Left lobe of liver (tissue), 2 donors: ENCODE results near the gene SLC22A23. TPM values are rescaled to one million over a fixed set of nuclear protein-coding genes. Genes with fewer than 3 reads are reported as not detected.
A peak's percentile ranks its signal among the peaks of the same experiment; 100 is the strongest.

Experiments
- ATAC-seq: fragments of 200-7000 bp; cut with Tn5 transposase; one replicate; pipeline ENCODE4 v1.9.1; 2020; ENCODE audit warnings: mild to moderate bottlenecking, moderate library complexity
- DNase-seq: peaks from one replicate; pipeline ENCODE4 v3.0.0-alpha.2; 2020; ENCODE audit warnings: low spot score
- total RNA-seq: library from RNA; stranded (reverse); gene quantifications from one replicate; pipeline ENCODE4 v1.2.1, GENCODE V29; 2021
- donor health status: DM: no; HTN: no; CAD: no; lungs with moderate emphysema.
- donor health status: DM: no; HTN: yes; CAD: no.

Gene SLC22A23
- total RNA-seq, 1 donor from 2014 or later: 16.9 TPM

GRCh38 chr6:3408665-3409064, 48.2 kb downstream of the SLC22A23 start:
- no peak for DNase-seq
- ATAC-seq: no peak

GRCh38 chr6:3407840-3408239, 49.0 kb downstream of the SLC22A23 start:
- no peak for DNase-seq
- no peak for ATAC-seq

- ATAC-seq: no peak
- DNase-seq: no peak
These were observed 49.7 kb downstream of the SLC22A23 start for GRCh38 chr6:3406891-3407809.

- DNase-seq: peak; percentile 73
- peak; percentile 61 for ATAC-seq
These were observed 50.5 kb downstream of the SLC22A23 start for GRCh38 chr6:3406362-3406821.

GRCh38 chr6:3405679-3406078, 51.2 kb downstream of the SLC22A23 start:
- DNase-seq (no peak), ATAC-seq (peak; percentile 14)

GRCh38 chr6:3405182-3405518, 51.7 kb downstream of the SLC22A23 start:
- no peak for DNase-seq
- ATAC-seq: no peak

GRCh38 chr6:3403238-3404173, 53.3 kb downstream of the SLC22A23 start:
- ATAC-seq (peak; percentile 78), DNase-seq (peak; percentile 89)

GRCh38 chr6:3402310-3403237, 54.3 kb downstream of the SLC22A23 start:
- ATAC-seq (no peak), DNase-seq (no peak)

- ATAC-seq: no peak
- no peak for DNase-seq
These were observed 56.7 kb downstream of the SLC22A23 start for GRCh38 chr6:3400162-3400561.

- DNase-seq (no peak), ATAC-seq (no peak)
These were observed 57.8 kb downstream of the SLC22A23 start for GRCh38 chr6:3398755-3399696.

- ATAC-seq: peak; percentile 69
These were observed 58.7 kb downstream of the SLC22A23 start for GRCh38 chr6:3398165-3398562.

GRCh38 chr6:3397229-3398164, 59.4 kb downstream of the SLC22A23 start:
- DNase-seq (no peak), ATAC-seq (no peak)

More at GRCh38 chr6:3398165-3398562, 58.7 kb downstream of the SLC22A23 start:
- peak; percentile 59 for DNase-seq

- DNase-seq (no peak), ATAC-seq (peak; percentile 14)
These were observed 60.2 kb downstream of the SLC22A23 start for GRCh38 chr6:3396503-3397180.

GRCh38 chr6:3394671-3395070, 62.2 kb downstream of the SLC22A23 start:
- DNase-seq (no peak), ATAC-seq (no peak)

GRCh38 chr6:3393836-3394202, 63.0 kb downstream of the SLC22A23 start:
- no peak for DNase-seq

GRCh38 chr6:3392930-3393835, 63.7 kb downstream of the SLC22A23 start:
- ATAC-seq (no peak), DNase-seq (no peak)

More at GRCh38 chr6:3393836-3394202, 63.0 kb downstream of the SLC22A23 start:
- peak; percentile 57 for ATAC-seq
